Activated naive CD8-positive, alpha-beta T cell treated with anti-CD3 and anti-CD28 coated beads, Interleukin-2, amount 10 ng/mL, durations not matched to agents 7 days and 5 days (primary cell): Measurements from ENCODE around the gene TRMT44. TPM values are rescaled to one million over a fixed set of nuclear protein-coding genes. Genes with fewer than 3 reads are reported as not detected.
"Not testable (repeated sequence)": the region's sequence is repeated elsewhere in the genome, so short reads cannot be mapped to it uniquely, and the experiment has no call there.

Experiments used
- ATAC-seq: fragments of 150-1000 bp; cut with Tn5 transposase; one replicate; pipeline ENCODE4 v1.10.0; 2021; ENCODE audit warnings: low read depth, moderate library complexity
- POLR2A ChIA-PET: fragments of 350-600 bp; sonication (Branson Sonifier 250); formaldehyde crosslinking; loops from one replicate; lab custom pipeline; 2021; ENCODE audit warnings: antibody characterized with exemption; lab: Charles Lee
- DNase-seq: peaks from one replicate; pipeline ENCODE4 v3.0.0; 2021
- H3K27ac Mint-ChIP-seq: one replicate; pipeline ENCODE4 v1.8.0; 2022; ENCODE audit warnings: mild to moderate bottlenecking, mixed read lengths
- H3K27me3 Mint-ChIP-seq: one replicate; pipeline ENCODE4 v1.8.0; 2022; ENCODE audit warnings: mild to moderate bottlenecking, moderate library complexity, mixed read lengths
- H3K36me3 Mint-ChIP-seq: one replicate; pipeline ENCODE4 v1.8.0; 2021; ENCODE audit warnings: mild to moderate bottlenecking, mixed read lengths
- H3K4me1 Mint-ChIP-seq: one replicate; pipeline ENCODE4 v1.8.0; 2021; ENCODE audit warnings: mixed read lengths
- H3K4me3 Mint-ChIP-seq: one replicate; pipeline ENCODE4 v1.8.0; 2022; ENCODE audit warnings: mild to moderate bottlenecking, moderate library complexity, mixed read lengths
- H3K9me3 Mint-ChIP-seq: one replicate; pipeline ENCODE4 v1.8.0; 2021; ENCODE audit warnings: mixed read lengths
- total RNA-seq, 2 experiments: library from RNA; stranded (reverse); gene quantifications; one replicate each; pipeline ENCODE4 v1.2.3, GENCODE V29; 2021

The TRMT44 gene
- total RNA-seq, 2 experiments from 2014 or later = 26.1 to 27.9 TPM

DNA sequence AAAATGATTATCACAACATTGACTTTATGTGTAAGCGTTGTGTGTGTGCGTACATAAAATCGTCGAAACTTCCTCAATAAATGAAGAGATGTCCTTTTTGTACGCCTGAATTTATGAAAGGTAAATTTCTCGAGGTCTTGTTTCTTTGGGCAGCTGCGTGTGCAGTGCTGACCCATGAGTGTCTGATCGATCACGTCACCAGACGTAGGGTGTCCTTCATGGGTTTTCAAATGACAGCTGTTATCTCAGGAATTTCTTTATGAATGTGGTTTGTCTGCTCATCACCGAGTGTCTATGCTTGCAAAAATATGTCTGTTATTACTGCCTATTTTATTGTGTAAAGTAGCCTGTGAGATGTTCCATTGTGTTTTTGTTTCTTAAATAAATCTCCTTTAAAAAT lies 71.9 kb downstream of the TRMT44 start:
- Mint-ChIP-seq H3K27ac (no peak overlapping the region), H3K27me3 (no peaks in the 10 kb centered on the region), H3K9me3 (peaks cover 4% of the 10 kb centered on the region), H3K4me3 (no peak overlapping the region), H3K36me3 (no peaks in the 10 kb centered on the region), H3K4me1 (no peaks in the 10 kb centered on the region)
- DNase-seq = no peak
- ATAC-seq = no peak
- POLR2A ChIA-PET = no interaction called here

DNA sequence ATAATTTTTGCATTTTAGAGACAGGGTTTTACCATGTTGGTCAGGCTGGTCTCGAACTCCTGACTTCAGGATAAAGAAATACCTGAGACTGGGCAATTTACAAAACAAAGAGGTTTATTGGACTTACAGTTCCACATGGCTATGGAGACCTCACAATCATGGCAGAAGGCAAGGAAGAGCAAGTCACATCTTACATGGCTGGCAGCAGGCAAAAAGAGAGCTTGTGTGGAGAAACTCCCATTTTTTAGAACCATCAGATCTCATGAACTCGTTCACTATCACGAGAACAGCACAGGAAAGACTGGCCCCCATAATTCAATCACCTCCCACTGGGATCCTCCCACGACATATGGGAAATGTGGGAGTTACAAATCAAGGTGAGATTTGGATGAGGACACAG lies 72.5 kb downstream of the TRMT44 start:
- ATAC-seq, DNase-seq, POLR2A ChIA-PET, H3K4me3 Mint-ChIP-seq, H3K4me1 Mint-ChIP-seq, H3K9me3 Mint-ChIP-seq, H3K36me3 Mint-ChIP-seq, H3K27ac Mint-ChIP-seq, H3K27me3 Mint-ChIP-seq: not testable (repeated sequence)

DNA sequence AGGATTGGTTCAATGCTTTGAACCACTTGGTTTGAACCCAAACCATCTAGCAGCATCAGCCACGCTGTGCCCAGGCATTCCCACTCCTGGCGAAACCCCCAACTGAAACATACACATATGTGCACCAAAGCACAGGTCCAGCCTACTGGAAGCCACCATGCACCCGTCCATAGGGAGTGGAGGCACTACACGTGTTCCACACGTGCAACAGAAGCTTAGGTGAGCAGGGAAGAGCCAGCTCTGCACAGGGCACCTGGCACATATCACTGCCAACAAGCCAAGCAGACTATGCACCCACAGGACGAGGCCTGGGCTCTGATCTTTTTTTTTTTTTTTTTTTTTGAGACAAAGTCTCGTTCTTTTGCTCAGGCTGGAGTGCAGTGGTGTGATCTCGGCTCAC lies 73.4 kb downstream of the TRMT44 start:
- DNase-seq (no peak), ATAC-seq (no peak)
- H3K36me3 Mint-ChIP-seq = no peaks in the 10 kb centered on the region
- H3K9me3 Mint-ChIP-seq = peaks cover 4% of the 10 kb centered on the region
- no peak overlapping the region for H3K27ac Mint-ChIP-seq
- H3K27me3 Mint-ChIP-seq = no peaks in the 10 kb centered on the region
- no peaks in the 10 kb centered on the region for H3K4me1 Mint-ChIP-seq
- POLR2A ChIA-PET = no interaction called here
- no peak overlapping the region for H3K4me3 Mint-ChIP-seq

- POLR2A ChIA-PET = no interaction called here
- H3K27ac Mint-ChIP-seq = no peak overlapping the region
- peaks cover 4% of the 10 kb centered on the region for H3K9me3 Mint-ChIP-seq
- ATAC-seq = no peak
- no peak for DNase-seq
- no peaks in the 10 kb centered on the region for H3K4me1 Mint-ChIP-seq
- no peaks in the 10 kb centered on the region for H3K36me3 Mint-ChIP-seq
- H3K4me3 Mint-ChIP-seq = no peak overlapping the region
- no peaks in the 10 kb centered on the region for H3K27me3 Mint-ChIP-seq
These were observed 73.8 kb downstream of the TRMT44 start for GRCh38 chr4:8514391-8514790.

DNA sequence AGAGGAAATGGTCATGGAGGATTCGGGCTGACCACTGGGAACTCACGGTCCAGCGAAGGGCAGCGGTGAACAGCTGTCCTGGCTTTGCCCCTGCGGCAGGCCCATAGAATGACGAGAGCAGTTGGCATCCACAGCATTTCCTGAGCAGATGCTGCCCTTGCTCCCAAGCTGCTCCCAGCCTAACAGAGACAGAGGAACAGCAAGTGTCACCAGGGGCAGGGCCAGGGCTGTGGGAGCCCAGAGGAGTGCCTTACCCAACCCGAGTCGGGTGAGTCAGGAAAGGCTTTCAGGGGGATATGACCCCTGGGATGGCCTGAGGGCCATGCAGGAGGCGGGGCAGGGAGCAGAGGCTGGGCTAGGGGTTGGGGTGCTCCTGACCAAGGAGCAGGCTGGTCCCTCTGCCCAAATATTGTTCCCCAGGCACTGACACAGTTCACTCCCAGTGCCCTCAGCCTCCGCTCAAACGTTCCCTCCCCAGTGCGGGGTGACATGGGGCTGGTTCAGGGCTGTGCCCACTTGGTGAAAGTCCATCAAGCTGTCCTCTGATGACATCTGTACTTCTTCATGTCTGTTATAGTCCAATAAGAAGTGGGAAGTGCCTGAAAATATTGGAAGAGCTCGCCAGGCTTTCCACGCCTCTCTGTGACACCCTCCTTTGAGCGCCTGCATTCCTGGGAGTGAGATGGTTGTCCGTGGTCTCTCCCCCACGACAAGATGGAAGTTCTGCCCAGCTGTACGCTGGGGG lies 74.9 kb downstream of the TRMT44 start:
- Mint-ChIP-seq H3K27ac (no peak overlapping the region), H3K36me3 (no peaks in the 10 kb centered on the region), H3K4me3 (no peak overlapping the region), H3K27me3 (no peaks in the 10 kb centered on the region), H3K4me1 (no peaks in the 10 kb centered on the region), H3K9me3 (peaks cover 5% of the 10 kb centered on the region)
- DNase-seq = no peak
- no peak for ATAC-seq
- POLR2A ChIA-PET = no interaction called here

GRCh38 chr4:8516061-8516573 lies 75.5 kb downstream of the TRMT44 start:
- H3K9me3 Mint-ChIP-seq = peaks cover 6% of the 10 kb centered on the region
- POLR2A ChIA-PET = no interaction called here
- no peaks in the 10 kb centered on the region for H3K27me3 Mint-ChIP-seq
- no peak for ATAC-seq
- no peaks in the 10 kb centered on the region for H3K4me1 Mint-ChIP-seq
- DNase-seq = no peak
- H3K36me3 Mint-ChIP-seq = no peaks in the 10 kb centered on the region
- no peak overlapping the region for H3K4me3 Mint-ChIP-seq
- no peak overlapping the region for H3K27ac Mint-ChIP-seq

DNA sequence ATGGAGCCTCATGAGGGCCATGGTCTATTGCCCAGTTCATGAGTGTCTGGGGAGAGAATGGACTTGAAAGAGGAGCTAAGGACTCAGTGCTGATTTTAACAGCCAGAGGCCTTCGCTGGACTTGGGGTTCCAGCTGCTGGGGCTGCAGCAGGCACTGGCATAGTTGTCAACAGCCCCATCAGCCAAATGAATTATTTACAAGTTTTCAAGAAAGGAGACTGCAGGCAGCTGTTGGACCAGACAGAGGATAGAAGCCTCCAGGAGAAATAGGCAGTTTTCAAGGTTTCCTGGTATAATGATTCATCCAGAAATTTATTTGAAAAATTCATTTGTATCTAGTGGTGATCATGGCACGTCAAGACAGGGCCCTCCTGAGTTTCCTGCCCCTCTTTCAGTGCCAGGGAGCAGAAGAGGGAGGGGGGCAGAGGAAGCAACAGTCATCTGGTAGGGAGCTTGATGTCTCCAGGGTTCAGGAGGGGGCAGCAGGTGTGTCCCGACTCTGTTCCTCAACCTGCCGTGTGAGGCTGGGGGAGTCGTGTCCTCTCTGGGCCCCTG lies 76.5 kb downstream of the TRMT44 start:
- no peaks in the 10 kb centered on the region for H3K36me3 Mint-ChIP-seq
- H3K4me1 Mint-ChIP-seq = no peaks in the 10 kb centered on the region
- no peak overlapping the region for H3K27ac Mint-ChIP-seq
- H3K9me3 Mint-ChIP-seq = peaks cover 6% of the 10 kb centered on the region
- H3K4me3 Mint-ChIP-seq = no peak overlapping the region
- POLR2A ChIA-PET = no interaction called here
- ATAC-seq (no peak), DNase-seq (no peak)
- H3K27me3 Mint-ChIP-seq = no peaks in the 10 kb centered on the region

DNA sequence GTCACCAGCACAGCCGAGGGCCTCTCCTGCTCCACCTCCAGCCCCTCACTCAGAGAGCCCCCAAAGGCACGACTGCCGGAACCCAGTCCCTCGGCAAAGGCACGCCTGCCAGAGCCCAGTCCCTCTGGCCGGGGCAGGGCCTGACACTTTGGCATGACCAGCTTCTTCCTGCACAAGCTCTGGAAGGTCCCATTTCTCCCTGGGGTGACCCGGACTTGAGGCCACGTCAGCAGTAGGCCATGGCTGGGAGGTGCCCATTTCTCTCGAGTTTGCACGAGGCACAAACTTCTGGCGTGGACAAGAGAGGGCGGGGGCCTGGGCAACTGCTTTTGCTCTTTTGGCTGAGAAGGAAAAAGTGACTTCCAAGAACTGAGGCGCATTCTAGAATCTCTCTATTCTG lies 77.4 kb downstream of the TRMT44 start:
- no peaks in the 10 kb centered on the region for H3K27me3 Mint-ChIP-seq
- no peak for DNase-seq
- no peak for ATAC-seq
- H3K4me1 Mint-ChIP-seq = no peaks in the 10 kb centered on the region
- POLR2A ChIA-PET = no interaction called here
- H3K4me3 Mint-ChIP-seq = no peak overlapping the region
- peaks cover 6% of the 10 kb centered on the region for H3K9me3 Mint-ChIP-seq
- H3K36me3 Mint-ChIP-seq = no peaks in the 10 kb centered on the region
- no peak overlapping the region for H3K27ac Mint-ChIP-seq

- no peak overlapping the region for H3K4me3 Mint-ChIP-seq
- no peaks in the 10 kb centered on the region for H3K36me3 Mint-ChIP-seq
- H3K27me3 Mint-ChIP-seq = no peaks in the 10 kb centered on the region
- POLR2A ChIA-PET = no interaction called here
- no peak for ATAC-seq
- no peak for DNase-seq
- peaks cover 3% of the 10 kb centered on the region for H3K9me3 Mint-ChIP-seq
- no peaks in the 10 kb centered on the region for H3K4me1 Mint-ChIP-seq
- H3K27ac Mint-ChIP-seq = no peak overlapping the region
These were observed 81.9 kb downstream of the TRMT44 start for GRCh38 chr4:8522160-8523120.

DNA sequence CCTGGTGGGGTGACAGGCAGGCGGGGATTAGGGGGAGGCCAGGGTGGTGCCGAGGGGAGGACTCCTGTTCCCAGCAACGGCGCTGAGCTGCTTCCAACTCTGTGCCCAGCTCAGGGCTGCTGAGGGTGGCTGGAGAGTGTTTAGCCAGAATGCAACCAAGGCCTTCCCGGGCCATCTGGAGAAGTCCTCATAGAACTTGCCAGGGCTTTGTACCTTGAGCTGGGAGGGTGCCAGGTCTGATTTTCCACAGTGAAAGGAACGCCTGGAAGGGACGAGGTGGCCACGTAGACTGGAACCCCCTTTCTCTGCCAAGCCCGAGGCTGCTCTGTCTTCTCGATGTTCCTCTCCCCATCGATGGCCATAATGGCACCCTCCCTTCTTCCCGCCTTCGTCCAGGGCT lies 82.6 kb downstream of the TRMT44 start:
- POLR2A ChIA-PET = no interaction called here
- no peak for DNase-seq
- no peaks in the 10 kb centered on the region for H3K4me1 Mint-ChIP-seq
- no peaks in the 10 kb centered on the region for H3K36me3 Mint-ChIP-seq
- ATAC-seq = no peak
- H3K27ac Mint-ChIP-seq = no peak overlapping the region
- H3K4me3 Mint-ChIP-seq = no peak overlapping the region
- peaks cover 3% of the 10 kb centered on the region for H3K9me3 Mint-ChIP-seq
- no peaks in the 10 kb centered on the region for H3K27me3 Mint-ChIP-seq

- Mint-ChIP-seq H3K36me3 (no peaks in the 10 kb centered on the region), H3K4me1 (no peaks in the 10 kb centered on the region), H3K9me3 (peaks cover 3% of the 10 kb centered on the region), H3K27ac (no peak overlapping the region), H3K4me3 (no peak overlapping the region), H3K27me3 (no peaks in the 10 kb centered on the region)
- ATAC-seq (no peak), DNase-seq (no peak)
- POLR2A ChIA-PET = no interaction called here
These were observed 83.2 kb downstream of the TRMT44 start for GRCh38 chr4:8523766-8524165.

DNA sequence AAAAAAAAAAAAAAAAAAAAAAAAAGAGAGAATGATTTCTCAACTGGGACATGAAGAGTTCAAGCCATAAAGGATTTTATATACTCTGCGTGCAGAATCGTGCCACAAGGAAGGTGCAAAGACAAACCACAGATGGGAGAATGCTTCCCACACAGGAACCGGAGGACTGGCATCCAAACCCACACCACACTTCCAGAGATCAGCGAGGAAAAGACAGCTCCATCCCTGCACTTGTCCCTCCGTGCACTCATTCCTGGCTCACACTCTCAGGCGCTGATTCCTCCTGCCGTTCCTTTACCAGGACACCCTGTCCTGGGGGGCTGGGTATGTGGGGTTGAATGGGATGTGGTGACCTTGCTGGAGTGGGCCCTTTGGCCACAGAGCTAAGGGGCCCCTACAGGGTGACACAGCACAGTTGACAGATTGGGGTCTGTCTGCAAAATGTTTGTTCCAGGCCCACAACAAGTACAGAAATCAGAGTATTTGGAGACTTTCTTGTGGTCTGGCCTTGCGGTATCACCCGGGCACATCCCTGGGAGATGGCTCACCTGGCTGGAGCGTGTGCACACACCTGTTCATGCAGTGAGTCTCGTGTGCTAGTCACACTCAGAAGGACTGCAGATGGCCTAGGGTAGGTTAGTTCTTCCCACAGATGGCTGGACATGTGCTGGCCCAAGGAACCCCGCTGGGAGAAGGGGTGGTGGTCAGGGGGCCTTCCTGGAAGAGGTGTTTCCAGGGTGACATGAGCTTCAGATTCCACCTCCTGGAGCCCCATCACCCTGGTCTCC lies 84.2 kb downstream of the TRMT44 start:
- H3K27ac Mint-ChIP-seq = no peak overlapping the region
- DNase-seq = no peak
- H3K4me3 Mint-ChIP-seq = no peak overlapping the region
- H3K4me1 Mint-ChIP-seq = no peaks in the 10 kb centered on the region
- ATAC-seq = no peak
- POLR2A ChIA-PET = no interaction called here
- no peaks in the 10 kb centered on the region for H3K27me3 Mint-ChIP-seq
- H3K9me3 Mint-ChIP-seq = peaks cover 3% of the 10 kb centered on the region
- H3K36me3 Mint-ChIP-seq = no peaks in the 10 kb centered on the region
